Peyer's patch (tissue), 4 donors: ENCODE data around the gene MIEF2.

Experiments used
- CTCF ChIP-seq, 6 experiments: fragments of 450-650 bp in 4 of 6; fragments of 200-600 bp in 2 of 6; sonication (generic) in 1 of 6; IDR thresholded peaks; one replicate each; pipeline ENCODE4 v1.5.1; 2017 to 2019; ENCODE audit warnings: antibody characterized with exemption in 6 of 6, mild to moderate bottlenecking in 3 of 6, moderate library complexity in 1 of 6
- POLR2A ChIP-seq, 2 donors: fragments of 450-650 bp; IDR thresholded peaks; one replicate each; pipeline ENCODE4 v1.5.1; 2017; ENCODE audit warnings: antibody characterized with exemption in 2 of 2, mild to moderate bottlenecking in 2 of 2, moderate library complexity in 2 of 2

DNA sequence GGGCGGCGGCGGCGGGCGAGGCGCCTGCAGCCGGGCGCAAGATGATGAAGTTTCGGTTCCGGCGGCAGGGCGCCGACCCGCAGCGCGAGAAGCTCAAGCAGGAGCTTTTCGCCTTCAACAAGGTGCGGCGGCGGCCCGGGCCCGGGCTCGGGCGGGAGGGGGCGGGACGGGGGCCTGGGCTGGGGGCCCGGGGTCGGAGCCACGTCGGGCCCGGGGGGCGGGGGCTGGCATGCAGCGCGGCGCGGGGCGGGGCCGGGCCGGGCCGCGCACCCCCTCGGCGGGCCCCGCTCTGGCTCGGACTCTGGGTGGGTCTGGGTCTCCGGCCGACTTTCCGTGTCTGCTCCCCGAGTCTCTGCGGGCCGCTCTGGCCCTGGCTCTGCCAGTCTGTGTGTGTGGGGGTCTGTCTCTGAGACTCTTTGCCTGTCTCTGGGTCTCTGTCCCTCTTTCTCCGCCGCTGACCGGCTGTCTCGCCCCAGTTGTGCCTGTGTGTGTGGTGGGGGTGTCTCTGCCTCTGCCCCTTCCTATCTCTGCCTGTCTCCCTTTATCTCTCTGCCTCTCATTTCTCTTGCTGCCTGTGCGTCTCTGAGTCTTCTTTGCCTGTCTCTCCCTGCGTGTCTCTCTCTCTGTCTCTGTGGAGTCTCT, 34.7 kb upstream of the MIEF2 start:
- no peak for TF ChIP-seq CTCF (IDR thresholded peaks at IDR 0.05)
- no peak for TF ChIP-seq POLR2A (IDR thresholded peaks at IDR 0.05)
